Adrenal gland (tissue), 5 donors: Measurements from ENCODE around the gene MICAL3.

Experiments used
- POLR2A ChIP-seq, 2 donors: fragments of 450-650 bp; IDR thresholded peaks; one replicate each; pipeline ENCODE4 v1.6.1; 2017; ENCODE audit warnings: antibody characterized with exemption in 2 of 2, mild to moderate bottlenecking in 2 of 2, moderate library complexity in 1 of 2
- TF ChIP-seq, protein P1 (sequence below), 6 experiments: fragments of 450-650 bp in 4 of 6; fragments of 200-600 bp in 2 of 6; sonication (generic) in 1 of 6; IDR thresholded peaks; 1 replicate in 5 of 6; 2 replicates in 1 of 6; pipeline versions ENCODE4 v1.5.1 to v1.8.0; 2016 to 2021; ENCODE audit warnings: antibody characterized with exemption in 6 of 6, mild to moderate bottlenecking in 2 of 6, moderate library complexity in 1 of 6
- donor health status: DM: no; HTN: no; CAD: no.

DNA sequence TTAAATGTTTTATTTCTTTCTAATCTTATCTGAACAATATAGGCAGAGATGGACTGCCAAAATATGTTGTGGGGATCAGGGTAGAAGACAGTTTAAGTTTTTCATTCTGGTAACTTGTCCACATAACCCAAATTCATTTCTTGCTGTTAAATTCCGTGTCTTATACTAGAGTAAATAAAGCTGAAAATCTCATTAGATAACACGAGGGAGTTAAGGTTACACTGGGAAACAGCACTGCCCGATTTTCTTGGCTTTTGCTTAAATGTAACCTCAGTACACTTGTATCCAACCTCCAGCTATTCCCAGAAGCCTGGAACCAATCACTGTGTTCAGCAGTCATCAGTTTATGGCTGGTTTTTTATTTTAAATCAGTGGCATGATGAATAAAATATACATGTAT lies 48.2 kb downstream of the MICAL3 start:
- TF ChIP-seq, protein P1, sequence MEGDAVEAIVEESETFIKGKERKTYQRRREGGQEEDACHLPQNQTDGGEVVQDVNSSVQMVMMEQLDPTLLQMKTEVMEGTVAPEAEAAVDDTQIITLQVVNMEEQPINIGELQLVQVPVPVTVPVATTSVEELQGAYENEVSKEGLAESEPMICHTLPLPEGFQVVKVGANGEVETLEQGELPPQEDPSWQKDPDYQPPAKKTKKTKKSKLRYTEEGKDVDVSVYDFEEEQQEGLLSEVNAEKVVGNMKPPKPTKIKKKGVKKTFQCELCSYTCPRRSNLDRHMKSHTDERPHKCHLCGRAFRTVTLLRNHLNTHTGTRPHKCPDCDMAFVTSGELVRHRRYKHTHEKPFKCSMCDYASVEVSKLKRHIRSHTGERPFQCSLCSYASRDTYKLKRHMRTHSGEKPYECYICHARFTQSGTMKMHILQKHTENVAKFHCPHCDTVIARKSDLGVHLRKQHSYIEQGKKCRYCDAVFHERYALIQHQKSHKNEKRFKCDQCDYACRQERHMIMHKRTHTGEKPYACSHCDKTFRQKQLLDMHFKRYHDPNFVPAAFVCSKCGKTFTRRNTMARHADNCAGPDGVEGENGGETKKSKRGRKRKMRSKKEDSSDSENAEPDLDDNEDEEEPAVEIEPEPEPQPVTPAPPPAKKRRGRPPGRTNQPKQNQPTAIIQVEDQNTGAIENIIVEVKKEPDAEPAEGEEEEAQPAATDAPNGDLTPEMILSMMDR (IDR thresholded peaks at IDR 0.05) = no peak
- no peak for TF ChIP-seq POLR2A (IDR thresholded peaks at IDR 0.05)
